HepG2 (cell line): ENCODE results near the gene PRKCE. TPM values are rescaled to one million over a fixed set of nuclear protein-coding genes. Genes with fewer than 3 reads are reported as not detected.

Experiments used
- ATAC-seq: fragments of 200-7000 bp; cut with Tn5 transposase; 3 replicates; pipeline ENCODE4 v1.9.1; 2020; ENCODE audit warnings: mild to moderate bottlenecking, moderate library complexity
- BruUV-seq: library from RNA; stranded (reverse); fragments of 400-500 nt; replicated peaks from 2 replicates; lab custom pipeline; 2021; lab: Mats Ljungman, UMichigan
- CTCF ChIA-PET: fragments of 300-600 bp; formaldehyde crosslinking; extraction: SDS; loops from one replicate; lab custom pipeline; 2021; ENCODE audit warnings: low total read pairs, inconsistent platforms, low intra/inter-chr PET ratio; lab: Yijun Ruan, JAX
- POLR2A ChIA-PET: fragments of 350-600 bp; sonication (Branson Sonifier 250); formaldehyde crosslinking; loops from one replicate; lab custom pipeline; 2020; ENCODE audit warnings: antibody characterized with exemption, inconsistent platforms; lab: Yijun Ruan, JAX
- DNase-seq: peaks from one replicate; pipeline ENCODE4 v3.0.0-alpha.2; 2015; ENCODE audit warnings: low spot score
- FAIRE-seq: peaks from 3 replicates; lab custom pipeline; 2011; peaks lifted over from hg19 to GRCh38; lab: Jason Lieb, UNC
- H2AFZ ChIP-seq: one replicate; pipeline ENCODE4 v1.6.1; 2011; ENCODE audit warnings: low read length, inconsistent platforms
- H3K27ac ChIP-seq: fragments of 300-600 bp; 3 replicates; pipeline ENCODE4 v1.8.0; 2011; ENCODE audit warnings: mixed run types, mild to moderate bottlenecking, mixed read lengths, low read length, inconsistent platforms; ENCODE audit not compliant: insufficient read depth; ENCODE audit errors: extremely low read length
- H3K27me3 ChIP-seq, 2 experiments: fragments of 200-600 bp in 1 of 2; 2 replicates in 1 of 2; 3 replicates in 1 of 2; pipeline versions ENCODE4 v1.6.0 to v1.8.0; 2011; ENCODE audit warnings: low read length in 2 of 2, mild to moderate bottlenecking in 2 of 2, moderate library complexity in 2 of 2, inconsistent platforms in 1 of 2; ENCODE audit not compliant: insufficient read depth in 2 of 2, control insufficient read depth in 1 of 2
- H3K36me3 ChIP-seq, 2 experiments: fragments of 200-600 bp in 1 of 2; replicated peaks in 1 of 2; 2 replicates in 1 of 2; 3 replicates in 1 of 2; pipeline versions ENCODE4 v1.5.1 to v1.8.0; 2011; ENCODE audit warnings: low read length in 2 of 2, inconsistent platforms in 1 of 2; ENCODE audit not compliant: insufficient read depth in 2 of 2, control insufficient read depth in 1 of 2
- H3K4me1 ChIP-seq: 2 replicates; pipeline ENCODE4 v1.5.1; 2012; ENCODE audit warnings: low read length, inconsistent platforms; ENCODE audit not compliant: insufficient read depth
- H3K4me2 ChIP-seq: 2 replicates; pipeline ENCODE4 v1.6.0; 2011; ENCODE audit warnings: low read depth, low read length, inconsistent platforms
- H3K4me3 ChIP-seq, 3 experiments: fragments of 200-600 bp in 1 of 3; sonication (generic), shearing (Covaris generic) in 1 of 3; replicated peaks in 1 of 3; 2 replicates each; pipeline ENCODE4 v1.5.1; 2011 to 2016; ENCODE audit warnings: low read length in 3 of 3, inconsistent platforms in 2 of 3, low read depth in 2 of 3, mild to moderate bottlenecking in 2 of 3, control low read depth in 1 of 3, mixed read lengths in 1 of 3; ENCODE audit not compliant: insufficient read depth in 1 of 3
- H3K79me2 ChIP-seq: one replicate; pipeline ENCODE4 v1.6.1; 2011; ENCODE audit warnings: low read length, inconsistent platforms; ENCODE audit not compliant: insufficient read depth
- H3K9ac ChIP-seq: 2 replicates; pipeline ENCODE4 v1.6.0; 2011; ENCODE audit warnings: mild to moderate bottlenecking, low read depth, low read length, inconsistent platforms; ENCODE audit not compliant: insufficient read depth
- H3K9me3 ChIP-seq: 2 replicates; pipeline ENCODE4 v1.5.1; 2012; ENCODE audit warnings: mild to moderate bottlenecking, low read length
- H4K20me1 ChIP-seq: 2 replicates; pipeline ENCODE4 v1.6.0; 2011; ENCODE audit warnings: inconsistent platforms, mild to moderate bottlenecking, low read length, moderate library complexity; ENCODE audit not compliant: insufficient read depth
- CREM ChIP-seq, 2 experiments: sonication (generic) in 1 of 2; formaldehyde crosslinking in 1 of 2; IDR thresholded peaks; 2 replicates each; pipeline versions ENCODE4 v1.4.0 to v1.6.1; 2016 to 2020; ENCODE audit warnings: antibody characterized with exemption in 1 of 2, mild to moderate bottlenecking in 1 of 2, missing genetic modification reagents in 1 of 2
- FLYWCH1 ChIP-seq: sonication (generic); formaldehyde crosslinking; IDR thresholded peaks from 2 replicates; pipeline ENCODE4 v1.8.1; 2023; ENCODE audit warnings: mild to moderate bottlenecking, missing genetic modification reagents
- GLMP ChIP-seq: sonication (generic); formaldehyde crosslinking; IDR thresholded peaks from 2 replicates; pipeline ENCODE4 v1.9.0; 2021; ENCODE audit warnings: missing genetic modification reagents, mild to moderate bottlenecking, borderline replicate concordance
- KLF13 ChIP-seq: sonication (generic); formaldehyde crosslinking; IDR thresholded peaks from 2 replicates; pipeline ENCODE4 v1.4.0; 2020; ENCODE audit warnings: mild to moderate bottlenecking, missing genetic modification reagents
- NFRKB ChIP-seq: fragments of 450-650 bp; IDR thresholded peaks from 2 replicates; pipeline ENCODE4 v1.6.1; 2017
- PAF1 ChIP-seq: IDR thresholded peaks from 2 replicates; pipeline ENCODE4 v1.6.1; 2016; ENCODE audit warnings: missing genetic modification reagents, missing compliant biosample characterization
- RBFOX2 ChIP-seq: fragments of 200-400 bp; formaldehyde crosslinking; IDR thresholded peaks from 2 replicates; pipeline ENCODE4 v1.6.1; 2017; ENCODE audit warnings: low read depth, mild to moderate bottlenecking, low read length
- SMARCC2 ChIP-seq: fragments of 450-650 bp; IDR thresholded peaks from 2 replicates; pipeline ENCODE4 v1.6.1; 2017; ENCODE audit warnings: antibody characterized with exemption, mild to moderate bottlenecking
- SP1 ChIP-seq, 2 experiments: fragments of 450-650 bp in 1 of 2; sonication (generic) in 1 of 2; formaldehyde crosslinking in 1 of 2; IDR thresholded peaks; 2 replicates each; pipeline versions ENCODE4 v1.4.0 to v1.6.1; 2016 to 2020; ENCODE audit warnings: missing genetic modification reagents in 1 of 2
- TAF1 ChIP-seq: sonication (generic); formaldehyde crosslinking; IDR thresholded peaks from 2 replicates; pipeline ENCODE4 v1.4.0; 2020; ENCODE audit warnings: missing genetic modification reagents
- TFE3 ChIP-seq: IDR thresholded peaks from 2 replicates; pipeline ENCODE4 v1.6.1; 2016
- ZNF136 ChIP-seq: sonication (generic); formaldehyde crosslinking; IDR thresholded peaks from 2 replicates; pipeline ENCODE4 v1.8.1; 2022; ENCODE audit warnings: low read depth, mild to moderate bottlenecking, moderate library complexity, missing genetic modification reagents
- ZNF326 ChIP-seq: sonication (generic); formaldehyde crosslinking; IDR thresholded peaks from 2 replicates; pipeline ENCODE4 v1.4.0; 2020; ENCODE audit warnings: missing genetic modification reagents, borderline replicate concordance
- ZNF513 ChIP-seq: sonication (generic); formaldehyde crosslinking; conservative IDR thresholded peaks from 2 replicates; pipeline ENCODE4 v1.5.0; 2020; ENCODE audit warnings: missing genetic modification reagents
- WGBS: methylation state at CpG from one replicate; pipeline ENCODE4 v1.1.6; 2017; ENCODE audit warnings: low lambda C conversion rate; 5-methylcytosine and 5-hydroxymethylcytosine counted together
- in situ Hi-C: cut with HindIII; loops from 2 replicates; pipeline ENCODE4 v1.10.0; 2017; ENCODE audit warnings: low pct_unique_long_range_greater_than_20kb; ENCODE audit not compliant: extremely low pct_ligation_motif_present
- intact Hi-C: fragments of 100-400 bp; cut with micrococcal nuclease; formaldehyde crosslinking; loops from one replicate; pipeline ENCODE4 v1.10.0; 2022; ENCODE audit not compliant: unreplicated experiment
- polyA plus RNA-seq, 8 experiments: library from polyadenylated mRNA; depleted of rRNA in 3 of 8; stranded (reverse) in 7 of 8; unstranded in 1 of 8; fragments of >200 nt; fragmentation: Illumina TruSeq in 4 of 8; extraction: Trizol in 4 of 8; gene quantifications; 2 replicates each; pipeline versions ENCODE4 v1.2.1 to v1.2.3, GENCODE V29; 2011 to 2016; ENCODE audit warnings: low read depth in 4 of 8, missing spikeins in 1 of 8, mixed read lengths in 1 of 8; ENCODE audit not compliant: insufficient read depth in 1 of 8
- total RNA-seq, 5 experiments: library from RNA; depleted of rRNA; stranded (reverse); fragments of >200 nt; fragmentation: Illumina TruSeq; extraction: Trizol; gene quantifications; 2 replicates each; pipeline ENCODE4 v1.2.3, GENCODE V29; 2016; ENCODE audit warnings: low read depth in 1 of 5

The PRKCE gene
- total and polyA plus RNA-seq, 2 of the 13 experiments (the other 11 are each of a cell fraction or from before 2014, with no cell fraction given), result 1.0 to 3.9 TPM

- intact Hi-C loops (no loop called here), in situ Hi-C loops (loop anchor here (10.0 kb wide), 1 partner anchor 349 kb away; no protein-coding TSS in a partner anchor)
- 77% methylated on average over 7 of the region's 7 CpGs for WGBS
- BruUV-seq, result no TSS peak
- ChIA-PET POLR2A (no interaction called here), CTCF (no interaction called here)
- no peak for DNase-seq
- Histone ChIP-seq H3K79me2 (no peaks in the 10 kb centered on the region), H3K36me3 (no peaks in the 10 kb centered on the region), H3K4me2 (no peak overlapping the region), H3K4me3 (no peak overlapping the region), H2AFZ (no peak overlapping the region), H3K4me1 (no peaks in the 10 kb centered on the region), H3K9me3 (no peaks in the 10 kb centered on the region), H4K20me1 (no peaks in the 10 kb centered on the region), H3K9ac (no peak overlapping the region), H3K27ac (no peak overlapping the region), H3K27me3 (no peaks in the 10 kb centered on the region)
- no peak for TF ChIP-seq PAF1 (CRISPR knock-in tag)
- ATAC-seq, result no peak
- no peak for FAIRE-seq
These were observed 364.2 kb downstream of the PRKCE start for GRCh38 chr2:46015671-46016070.

GRCh38 chr2:46016091-46016490 is 364.6 kb downstream of the PRKCE start:
- BruUV-seq, result no TSS peak
- ChIA-PET POLR2A (no interaction called here), CTCF (no interaction called here)
- H2AFZ ChIP-seq, result no peak overlapping the region
- no peaks in the 10 kb centered on the region for H3K36me3 ChIP-seq
- in situ Hi-C loops, result loop anchor here (10.0 kb wide), 1 partner anchor 349 kb away; no protein-coding TSS in a partner anchor
- ATAC-seq (no peak), FAIRE-seq (no peak)
- H3K27me3 ChIP-seq, result no peaks in the 10 kb centered on the region
- no peaks in the 10 kb centered on the region for H3K9me3 ChIP-seq
- H3K4me2 ChIP-seq, result no peak overlapping the region
- no peak for TF ChIP-seq TAF1 (CRISPR knock-in tag)
- no peak for TF ChIP-seq SMARCC2
- TF ChIP-seq NFRKB, result no peak
- no peak for TF ChIP-seq ZNF326 (CRISPR knock-in tag)
- no peak for TF ChIP-seq TFE3 (CRISPR knock-in tag)
- TF ChIP-seq CREM (IDR thresholded peaks at IDR 0.05), result no peak
- TF ChIP-seq CREM (CRISPR knock-in tag; IDR thresholded peaks at IDR 0.05), result no peak
- TF ChIP-seq KLF13 (CRISPR knock-in tag), result no peak
- no peak for TF ChIP-seq ZNF136 (CRISPR knock-in tag)
- no peak for TF ChIP-seq FLYWCH1 (CRISPR knock-in tag)
- TF ChIP-seq RBFOX2, result no peak
- no peak for TF ChIP-seq GLMP (CRISPR knock-in tag)
- TF ChIP-seq ZNF513 (CRISPR knock-in tag), result no peak
- TF ChIP-seq SP1 (IDR thresholded peaks at IDR 0.05), result no peak
- TF ChIP-seq SP1 (CRISPR knock-in tag; IDR thresholded peaks at IDR 0.05), result no peak
- TF ChIP-seq, all 625 proteins: peak for 0
- no peaks in the 10 kb centered on the region for H4K20me1 ChIP-seq
- H3K4me1 ChIP-seq, result no peaks in the 10 kb centered on the region
- no peaks in the 10 kb centered on the region for H3K79me2 ChIP-seq
- intact Hi-C loops, result no loop called here
- no peak overlapping the region for H3K27ac ChIP-seq
- DNase-seq, result no peak
- no peak overlapping the region for H3K9ac ChIP-seq
- no peak overlapping the region for H3K4me3 ChIP-seq
- WGBS, result 94% methylated on average over 6 of the region's 6 CpGs
